Activated naive CD4-positive, alpha-beta T cell treated with anti-CD3 and anti-CD28 coated beads for 36 hours (primary cell): Measurements from ENCODE around the gene ATP6V0C. TPM values are rescaled to one million over a fixed set of nuclear protein-coding genes. Genes with fewer than 3 reads are reported as not detected.

Source experiments
- CTCF ChIA-PET: fragments of 350-600 bp; sonication (Branson Sonifier 250); formaldehyde crosslinking; loops from one replicate; lab custom pipeline; 2021; ENCODE audit warnings: antibody characterized with exemption; lab: Charles Lee
- DNase-seq: peaks from one replicate; pipeline ENCODE4 v3.0.0-alpha.2; 2020
- H3K27ac Mint-ChIP-seq: one replicate; pipeline ENCODE4 v1.8.0; 2021; ENCODE audit warnings: mild to moderate bottlenecking, mixed read lengths
- H3K27me3 Mint-ChIP-seq: one replicate; pipeline ENCODE4 v1.8.0; 2021; ENCODE audit warnings: low read depth, mixed read lengths
- H3K36me3 Mint-ChIP-seq: one replicate; pipeline ENCODE4 v1.8.0; 2021; ENCODE audit warnings: low read depth, mixed read lengths
- H3K4me1 Mint-ChIP-seq: one replicate; pipeline ENCODE4 v1.8.0; 2021; ENCODE audit warnings: low read depth, mixed read lengths
- H3K4me3 Mint-ChIP-seq: one replicate; pipeline ENCODE4 v1.8.0; 2021; ENCODE audit warnings: mild to moderate bottlenecking, moderate library complexity, mixed read lengths
- H3K9me3 Mint-ChIP-seq: one replicate; pipeline ENCODE4 v1.8.0; 2021; ENCODE audit warnings: mixed read lengths
- intact Hi-C: fragments of 100-400 bp; cut with micrococcal nuclease; formaldehyde crosslinking; loops from one replicate; pipeline ENCODE4 v1.15.1; 2023
- total RNA-seq, 2 experiments: library from RNA; stranded (reverse); gene quantifications; one replicate each; pipeline ENCODE4 v1.2.3, GENCODE V29; 2021

Gene ATP6V0C
- total RNA-seq, 2 experiments from 2014 or later = 81.9 TPM

- intact Hi-C loops = no loop called here
- CTCF ChIA-PET = no interaction called here
- no peak overlapping the region for H3K27ac Mint-ChIP-seq
Measured at GRCh38 chr16:2508722-2509400, 4.9 kb upstream of the ATP6V0C start.

GRCh38 chr16:2511128-2511800 is 2.5 kb upstream of the ATP6V0C start:
- H3K27ac Mint-ChIP-seq = no peak overlapping the region

More at GRCh38 chr16:2508722-2509400, 4.9 kb upstream of the ATP6V0C start:
- DNase-seq = no peak
- no peaks in the 10 kb centered on the region for H3K36me3 Mint-ChIP-seq
- no peaks in the 10 kb centered on the region for H3K27me3 Mint-ChIP-seq
- H3K9me3 Mint-ChIP-seq = no peaks in the 10 kb centered on the region
- H3K4me3 Mint-ChIP-seq = no peak overlapping the region
- H3K4me1 Mint-ChIP-seq = peaks cover 10% of the 10 kb centered on the region

GRCh38 chr16:2511996-2512734 is 1.6 kb upstream of the ATP6V0C start:
- no peaks in the 10 kb centered on the region for H3K27me3 Mint-ChIP-seq
- intact Hi-C loops = loop anchor here (2.0 to 5.0 kb wide), 3 partner anchors 83 to 210 kb away; partner anchors contain the start of genes CCNF and PRSS27
- CTCF ChIA-PET = interaction anchor here (0.5 to 1.5 kb wide), 2 partner anchors 11 to 98 kb away, joined by 3 to 4 read pairs; no protein-coding TSS in a partner anchor
- no peaks in the 10 kb centered on the region for H3K9me3 Mint-ChIP-seq
- H3K4me1 Mint-ChIP-seq = peaks cover 34% of the 10 kb centered on the region
- no peak overlapping the region for H3K27ac Mint-ChIP-seq
- H3K36me3 Mint-ChIP-seq = peaks cover 4% of the 10 kb centered on the region
- peak overlapping the region; percentile 67 for H3K4me3 Mint-ChIP-seq
- DNase-seq = no peak

More at GRCh38 chr16:2511128-2511800, 2.5 kb upstream of the ATP6V0C start:
- Mint-ChIP-seq H3K9me3 (no peaks in the 10 kb centered on the region), H3K27me3 (no peaks in the 10 kb centered on the region), H3K4me3 (no peak overlapping the region), H3K36me3 (peaks cover 4% of the 10 kb centered on the region), H3K4me1 (peaks cover 25% of the 10 kb centered on the region)
- intact Hi-C loops = loop anchor here (5.0 kb wide), 2 partner anchors 161 to 211 kb away; partner anchors contain the start of gene PRSS27
- DNase-seq = no peak
- CTCF ChIA-PET = interaction anchor here (1.5 kb wide), 1 partner anchor 10 kb away, joined by 4 read pairs; no protein-coding TSS in a partner anchor

DNA sequence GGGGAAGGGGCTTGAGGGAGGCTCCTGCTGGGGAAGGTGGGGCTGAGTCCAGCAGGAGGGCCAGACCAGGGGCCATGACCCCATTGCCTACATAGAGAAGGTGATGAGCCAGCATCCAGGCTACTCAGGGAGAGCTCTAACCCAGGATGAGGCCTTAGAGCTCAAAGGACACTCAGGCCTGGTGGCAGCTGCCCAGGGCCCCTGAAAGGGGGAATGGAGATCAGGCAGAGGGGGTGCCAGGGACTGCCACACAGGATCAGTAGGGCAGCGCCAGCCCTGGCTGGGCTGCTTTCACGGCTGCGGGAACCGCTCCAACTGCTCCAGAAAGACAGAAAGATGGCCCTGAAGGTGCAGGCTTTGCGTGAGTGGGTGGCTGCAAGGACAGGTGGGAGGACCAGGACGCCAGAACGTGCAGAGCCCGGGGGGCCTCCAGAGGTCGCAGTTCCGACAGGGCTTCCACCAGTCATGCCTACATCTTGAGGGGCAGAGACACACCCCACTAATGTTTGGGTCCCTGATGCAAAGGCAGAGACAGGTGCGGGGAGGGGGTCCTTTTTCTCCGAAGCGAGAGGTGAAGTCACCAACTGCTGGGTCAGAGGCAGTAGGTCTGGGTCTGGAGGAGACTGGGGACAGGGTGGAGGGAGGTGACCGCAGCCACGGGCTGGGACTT is 882 bp upstream of the ATP6V0C start:
- H3K36me3 Mint-ChIP-seq = peaks cover 4% of the 10 kb centered on the region
- peak overlapping the region; percentile 67 for H3K4me3 Mint-ChIP-seq
- CTCF ChIA-PET = interaction anchor here (0.5 to 0.7 kb wide), 2 partner anchors 24 to 99 kb away, joined by 3 read pairs; no protein-coding TSS in a partner anchor
- no peaks in the 10 kb centered on the region for H3K27me3 Mint-ChIP-seq
- intact Hi-C loops = loop anchor here (1.0 to 5.0 kb wide), 5 partner anchors 19 to 290 kb away; partner anchors contain the start of genes CCNF, E4F1 and PRSS27
- H3K27ac Mint-ChIP-seq = peak overlapping the region; percentile 78
- no peaks in the 10 kb centered on the region for H3K9me3 Mint-ChIP-seq
- peaks cover 41% of the 10 kb centered on the region for H3K4me1 Mint-ChIP-seq
- DNase-seq = no peak

DNA sequence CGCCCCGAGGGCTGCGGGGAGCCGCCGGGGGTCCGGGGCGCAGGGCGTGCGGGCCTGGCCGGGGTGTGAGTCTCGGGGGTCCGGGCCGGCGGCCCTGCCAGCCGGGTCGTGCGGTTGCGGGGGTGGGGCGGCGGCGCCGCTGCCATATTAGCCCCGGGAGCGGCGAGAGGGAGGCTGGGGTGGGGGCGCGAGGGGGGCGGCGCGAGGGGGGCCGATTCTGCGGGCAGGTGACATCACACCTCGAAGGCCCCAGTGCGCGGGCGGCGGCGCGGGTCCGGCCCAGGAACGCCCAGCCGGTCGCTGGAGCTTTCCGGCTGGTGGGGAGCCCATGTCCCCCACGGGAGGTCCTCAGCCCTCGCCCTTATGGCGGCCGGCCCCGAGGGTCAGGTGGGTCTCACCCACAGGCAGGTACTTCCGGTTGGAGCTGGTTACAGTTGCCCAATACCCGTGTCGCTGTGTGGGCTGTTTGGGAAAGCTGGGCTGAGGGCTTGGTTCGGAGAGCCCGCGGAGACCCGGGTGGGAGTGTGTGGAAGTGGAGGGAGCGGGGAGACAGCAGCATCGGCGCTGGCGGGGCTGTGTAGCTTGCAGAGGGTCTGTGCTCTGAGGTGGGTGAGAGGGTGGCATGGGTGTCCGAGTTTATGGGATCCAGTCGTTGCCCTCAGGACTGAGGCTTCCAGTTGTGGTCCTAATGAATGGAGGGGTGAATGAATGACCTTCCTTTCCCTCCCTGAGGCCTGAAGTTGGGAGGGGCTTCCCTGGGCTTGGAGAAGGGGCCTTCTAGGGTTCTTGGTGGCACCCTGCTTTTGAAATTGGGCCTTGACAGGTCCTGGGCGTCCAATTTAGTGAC is 804 bp downstream of the ATP6V0C start:
- H3K4me1 Mint-ChIP-seq = peaks cover 55% of the 10 kb centered on the region
- CTCF ChIA-PET = interaction anchor here (0.7 kb wide), 1 partner anchor 13 kb away, joined by 3 read pairs; no protein-coding TSS in a partner anchor

DNA sequence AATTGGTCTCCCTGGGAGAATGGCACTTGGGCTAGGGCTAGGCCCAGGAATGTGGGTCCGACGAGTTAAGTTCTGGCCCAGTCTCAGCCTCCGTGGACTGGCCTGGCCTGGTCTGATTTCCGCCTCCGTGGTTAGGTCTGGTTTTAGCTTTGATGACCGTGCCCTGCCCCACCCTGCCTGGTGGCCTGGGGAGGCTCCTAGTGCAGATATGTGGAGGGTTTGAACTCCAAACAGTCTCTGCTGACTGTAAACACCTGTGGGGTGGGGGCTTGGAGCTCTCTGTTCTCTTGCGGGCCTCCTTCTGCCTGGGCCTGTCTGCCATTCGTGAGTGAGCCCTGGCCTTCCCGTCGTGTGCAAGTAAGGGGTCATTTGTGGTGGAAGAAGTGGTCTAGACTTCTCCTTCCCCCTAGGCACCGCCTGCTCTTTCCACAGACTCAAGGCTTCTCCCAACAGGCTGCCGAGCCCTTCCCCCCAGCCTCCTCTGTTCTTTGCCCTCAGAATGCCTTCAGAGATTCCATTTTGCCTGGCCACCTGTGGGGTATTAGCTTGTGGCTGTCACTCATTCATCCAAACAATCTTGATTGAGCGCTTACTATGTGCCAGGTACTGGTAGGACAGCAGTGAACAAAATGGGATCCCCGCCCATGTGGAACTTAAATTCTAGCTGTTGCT is 1.6 kb downstream of the ATP6V0C start:
- no peaks in the 10 kb centered on the region for H3K9me3 Mint-ChIP-seq
- H3K27me3 Mint-ChIP-seq = no peaks in the 10 kb centered on the region
- H3K27ac Mint-ChIP-seq = peak overlapping the region; percentile 91
- DNase-seq = no peak
- CTCF ChIA-PET = interaction anchor here (0.7 kb wide), 1 partner anchor 14 kb away, joined by 3 read pairs; no protein-coding TSS in a partner anchor
- peaks cover 59% of the 10 kb centered on the region for H3K4me1 Mint-ChIP-seq
- intact Hi-C loops = no loop called here
- H3K4me3 Mint-ChIP-seq = peak overlapping the region; percentile 90
- H3K36me3 Mint-ChIP-seq = peaks cover 7% of the 10 kb centered on the region

More for the DNA sequence above, 804 bp downstream of the ATP6V0C start:
- H3K4me3 Mint-ChIP-seq = peak overlapping the region; percentile 90
- no peaks in the 10 kb centered on the region for H3K27me3 Mint-ChIP-seq
- no peaks in the 10 kb centered on the region for H3K9me3 Mint-ChIP-seq
- intact Hi-C loops = loop anchor here (5.0 kb wide), 2 partner anchors 158 to 208 kb away; partner anchors contain the start of gene PRSS27
- peak overlapping the region; percentile 91 for H3K27ac Mint-ChIP-seq
- H3K36me3 Mint-ChIP-seq = peaks cover 4% of the 10 kb centered on the region
- DNase-seq = peak; percentile 51

DNA sequence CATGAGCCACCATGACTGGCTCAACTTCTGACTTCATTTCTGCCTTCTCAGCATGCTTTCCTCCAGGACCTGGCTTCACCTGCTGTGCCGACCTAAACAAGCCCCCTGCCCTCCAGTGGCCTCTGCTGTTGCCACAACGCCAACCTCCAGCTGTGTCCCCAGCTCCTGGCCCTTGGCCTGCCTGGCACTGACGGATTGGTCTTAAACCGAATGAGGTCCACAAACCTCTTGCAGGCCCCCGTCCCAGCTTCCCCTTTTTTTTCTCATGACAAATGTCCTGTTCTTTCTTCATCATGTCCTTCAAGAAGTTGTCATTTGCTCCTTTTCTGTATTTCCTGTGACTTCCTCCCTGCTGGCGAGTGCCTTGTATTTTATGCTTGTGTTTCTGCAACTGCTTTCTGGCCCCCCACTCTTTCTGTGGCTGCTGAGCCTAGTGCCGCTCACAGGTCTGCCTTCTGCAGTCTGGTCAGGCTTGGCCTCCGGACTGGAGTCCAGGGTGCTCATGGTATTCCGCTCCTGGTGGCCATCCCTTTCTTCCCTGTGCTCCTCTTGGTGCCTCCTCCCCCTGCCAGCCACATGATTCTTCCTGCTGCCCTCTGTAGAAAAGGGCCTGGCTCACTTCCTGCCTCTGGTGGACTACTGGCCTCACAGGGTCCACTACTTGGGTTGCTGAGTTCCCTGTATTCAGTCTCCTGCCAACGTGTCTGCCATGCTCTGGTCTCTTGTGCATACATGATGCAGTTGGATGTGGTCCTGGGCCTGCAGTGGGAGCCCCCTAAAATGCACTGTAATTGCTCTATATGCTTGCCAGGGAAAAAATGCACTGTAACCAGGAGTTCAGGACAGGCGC is 2.9 kb downstream of the ATP6V0C start:
- CTCF ChIA-PET = no interaction called here
- Mint-ChIP-seq H3K4me3 (no peak overlapping the region), H3K27ac (peak overlapping the region; percentile 91), H3K27me3 (no peaks in the 10 kb centered on the region), H3K9me3 (no peaks in the 10 kb centered on the region), H3K4me1 (peaks cover 64% of the 10 kb centered on the region), H3K36me3 (peaks cover 7% of the 10 kb centered on the region)
- no peak for DNase-seq
- intact Hi-C loops = no loop called here

GRCh38 chr16:2517954-2518605 is 4.3 kb downstream of the ATP6V0C start:
- no peak overlapping the region for H3K27ac Mint-ChIP-seq
- H3K9me3 Mint-ChIP-seq = no peaks in the 10 kb centered on the region
- CTCF ChIA-PET = interaction anchor here (0.5 kb wide), 1 partner anchor 493 kb away, joined by 3 read pairs; no protein-coding TSS in a partner anchor
- H3K4me1 Mint-ChIP-seq = peaks cover 59% of the 10 kb centered on the region
- intact Hi-C loops = no loop called here
- peaks cover 7% of the 10 kb centered on the region for H3K36me3 Mint-ChIP-seq
- no peak overlapping the region for H3K4me3 Mint-ChIP-seq
- no peak for DNase-seq
- H3K27me3 Mint-ChIP-seq = no peaks in the 10 kb centered on the region

DNA sequence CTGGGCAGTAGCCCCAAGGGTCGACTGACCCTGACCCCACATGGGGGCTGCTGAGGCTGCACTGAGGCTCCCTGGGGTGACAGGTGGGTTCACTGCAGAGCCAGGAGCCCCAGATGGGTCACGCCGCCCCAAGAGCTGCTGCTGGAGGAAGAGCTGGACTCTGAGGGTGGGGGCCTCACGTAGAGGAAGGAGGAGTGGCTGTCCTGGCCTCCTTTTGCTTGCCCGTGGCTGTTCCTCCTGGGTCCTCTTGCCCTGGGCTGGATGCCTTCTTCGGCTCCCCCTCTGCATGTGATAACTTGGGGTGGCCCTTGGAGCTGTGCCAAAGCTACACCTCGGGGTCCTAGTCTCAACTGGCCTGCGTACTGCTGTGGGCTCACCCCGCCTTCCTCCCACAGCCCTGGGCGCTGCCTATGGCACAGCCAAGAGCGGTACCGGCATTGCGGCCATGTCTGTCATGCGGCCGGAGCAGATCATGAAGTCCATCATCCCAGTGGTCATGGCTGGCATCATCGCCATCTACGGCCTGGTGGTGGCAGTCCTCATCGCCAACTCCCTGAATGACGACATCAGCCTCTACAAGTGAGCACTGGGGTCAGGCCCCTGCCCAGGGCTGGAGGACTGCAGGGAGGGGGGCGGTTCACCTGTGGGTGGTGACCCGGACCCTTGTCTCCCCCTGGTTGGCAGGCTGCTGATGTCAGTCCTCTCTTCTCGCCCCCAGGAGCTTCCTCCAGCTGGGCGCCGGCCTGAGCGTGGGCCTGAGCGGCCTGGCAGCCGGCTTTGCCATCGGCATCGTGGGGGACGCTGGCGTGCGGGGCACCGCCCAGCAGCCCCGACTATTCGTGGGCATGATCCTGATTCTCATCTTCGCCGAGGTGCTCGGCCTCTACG is 5.3 kb downstream of the ATP6V0C start:
- intact Hi-C loops = no loop called here
- no peak for DNase-seq
- no peaks in the 10 kb centered on the region for H3K9me3 Mint-ChIP-seq
- H3K27ac Mint-ChIP-seq = peak overlapping the region; percentile 77
- CTCF ChIA-PET = interaction anchor here (0.6 kb wide), 1 partner anchor 631 kb away, joined by 3 read pairs; no protein-coding TSS in a partner anchor
- no peaks in the 10 kb centered on the region for H3K27me3 Mint-ChIP-seq
- peaks cover 55% of the 10 kb centered on the region for H3K4me1 Mint-ChIP-seq
- H3K4me3 Mint-ChIP-seq = peak overlapping the region; percentile 63
- peaks cover 7% of the 10 kb centered on the region for H3K36me3 Mint-ChIP-seq
